Spleen (tissue), 11 donors: ENCODE measurements around the gene TMEM259. TPM values are rescaled to one million over a fixed set of nuclear protein-coding genes. Genes with fewer than 3 reads are reported as not detected.

Experiments
- DNase-seq: peaks from one replicate; pipeline ENCODE4 v3.0.0-alpha.2; 2020
- H3K27ac ChIP-seq, 8 donors: fragments of 200-600 bp; sonication (generic) in 7 of 8; 1 replicate in 4 of 8; 2 replicates in 4 of 8; pipeline versions ENCODE4 v1.5.0 to v1.8.0; 2016 to 2021; ENCODE audit warnings: inconsistent platforms in 4 of 8, mild to moderate bottlenecking in 4 of 8, moderate library complexity in 1 of 8
- H3K27me3 ChIP-seq, 7 donors: fragments of 200-600 bp; sonication (generic) in 6 of 7; replicated peaks in 1 of 7; 1 replicate in 4 of 7; 2 replicates in 3 of 7; pipeline versions ENCODE4 v1.5.0 to v1.8.0; 2016 to 2021; ENCODE audit warnings: inconsistent platforms in 3 of 7, mild to moderate bottlenecking in 1 of 7
- H3K36me3 ChIP-seq, 6 donors: fragments of 200-600 bp; sonication (generic) in 5 of 6; 1 replicate in 4 of 6; 2 replicates in 2 of 6; pipeline versions ENCODE4 v1.5.0 to v1.8.0; 2016 to 2021; ENCODE audit warnings: inconsistent platforms in 2 of 6
- H3K4me1 ChIP-seq, 6 donors: fragments of 200-600 bp; sonication (generic) in 5 of 6; 1 replicate in 3 of 6; 2 replicates in 3 of 6; pipeline versions ENCODE4 v1.5.0 to v1.8.0; 2016 to 2021; ENCODE audit warnings: inconsistent platforms in 3 of 6
- H3K4me3 ChIP-seq, 8 donors: fragments of 200-600 bp; sonication (generic) in 7 of 8; 1 replicate in 4 of 8; 2 replicates in 4 of 8; pipeline versions ENCODE4 v1.5.0 to v1.8.0; 2016 to 2021; ENCODE audit warnings: inconsistent platforms in 4 of 8, mild to moderate bottlenecking in 4 of 8, moderate library complexity in 2 of 8
- H3K9me3 ChIP-seq, 8 donors: fragments of 200-600 bp; sonication (generic) in 7 of 8; 1 replicate in 4 of 8; 2 replicates in 4 of 8; pipeline versions ENCODE4 v1.5.0 to v1.8.0; 2016 to 2021; ENCODE audit warnings: inconsistent platforms in 4 of 8
- CTCF ChIP-seq, 11 experiments: fragments of 200-600 bp in 7 of 11; fragments of 450-650 bp in 4 of 11; sonication (generic) in 4 of 11; IDR thresholded peaks in 8 of 11; conservative IDR thresholded peaks in 3 of 11; 1 replicate in 7 of 11; 2 replicates in 4 of 11; pipeline versions ENCODE4 v1.4.0 to v1.8.0; 2016 to 2021; ENCODE audit warnings: antibody characterized with exemption in 11 of 11, inconsistent platforms in 4 of 11, mild to moderate bottlenecking in 1 of 11
- POLR2A ChIP-seq, 3 donors: fragments of 450-650 bp; IDR thresholded peaks; one replicate each; pipeline ENCODE4 v1.5.1; 2017; ENCODE audit warnings: antibody characterized with exemption in 3 of 3, mild to moderate bottlenecking in 1 of 3
- POLR2AphosphoS5 ChIP-seq, 3 donors: sonication (generic); formaldehyde crosslinking; IDR thresholded peaks; one replicate each; pipeline ENCODE4 v1.5.1; 2017; ENCODE audit warnings: antibody characterized with exemption in 3 of 3
- WGBS, 5 donors: extraction: QIAGEN DNeasy Blood & Tissue Kit in 3 of 5; methylation state at CpG; one replicate each; pipeline versions ENCODE4 v1.1.5 to v1.1.7; 2013 to 2018; 5-methylcytosine and 5-hydroxymethylcytosine counted together
- intact Hi-C: fragments of 100-400 bp; cut with DNase I; formaldehyde crosslinking; loops from one replicate; pipeline ENCODE4 v1.15.0; 2023; ENCODE audit warnings: low total_unique reads
- polyA plus RNA-seq, 3 donors: library from polyadenylated mRNA; stranded (reverse); fragments of 200-250 nt; gene quantifications; one replicate each; pipeline ENCODE4 v1.2.1, GENCODE V29; 2013
- total RNA-seq, 7 donors: library from RNA; depleted of rRNA in 3 of 7; stranded (reverse); fragments of >200 nt in 3 of 7; fragmentation: NEBNext Ultra II Directional in 4 of 7; extraction: Animal tissue kit (Norgen Biotek cat#: 25700) in 4 of 7; gene quantifications; one replicate each; pipeline versions ENCODE4 v1.1.0 to v1.2.1, GENCODE V29; 2016 to 2021
- donor health status: healthy with polysubstance abuse.
- donor health status: DM: no; HTN: no; CAD: no; lungs with moderate emphysema.
- donor health status: DM: no; HTN: no; CAD: no.
- donor health status: Bipolar disorder and iron deficiency.
- donor health status: healthy.
- donor health status: DM: no; HTN: no; CAD: no.
- donor health status: DM: yes; HTN: yes; CAD: no.

TMEM259 gene
- total and polyA plus RNA-seq, 10 donors, result 172 to 560 (median 241) TPM

GRCh38 chr19:1061987-1062386, 41.1 kb upstream of the TMEM259 start:
- peaks cover 2 to 36% (median 14%) of the 10 kb centered on the region in 6 donors for H3K36me3 ChIP-seq
- TF ChIP-seq POLR2AphosphoS5 (IDR thresholded peaks at IDR 0.05), result peak in 1 of 3 donors; percentile 39
- no peak for TF ChIP-seq CTCF (IDR thresholded peaks at IDR 0.05 in 8 of 11, conservative IDR thresholded peaks at IDR 0.05 in 3 of 11)
- peaks cover 22 to 50% (median 38%) of the 10 kb centered on the region in 6 donors for H3K4me1 ChIP-seq
- intact Hi-C loops, result no loop called here
- 93 to 98% (median 96%) methylated on average over 19 to 20 of the region's 20 CpGs for WGBS, 5 donors
- peak; percentile 78 for DNase-seq
- no peak overlapping the region for H3K27ac ChIP-seq
- H3K27me3 ChIP-seq, result peaks cover 0 to 5% (median 0%) of the 10 kb centered on the region in 7 donors
- no peak overlapping the region for H3K4me3 ChIP-seq
- H3K9me3 ChIP-seq, result peaks cover 13 to 33% (median 28%) of the 10 kb centered on the region in 8 donors

GRCh38 chr19:1060689-1061088, 39.8 kb upstream of the TMEM259 start:
- intact Hi-C loops, result no loop called here
- Histone ChIP-seq H3K9me3 (peaks cover 17 to 46% (median 41%) of the 10 kb centered on the region in 8 donors), H3K36me3 (peaks cover 2 to 49% (median 27%) of the 10 kb centered on the region in 6 donors), H3K27me3 (no peaks in the 10 kb centered on the region), H3K4me1 (peaks cover 11 to 37% (median 25%) of the 10 kb centered on the region in 6 donors), H3K4me3 (no peak overlapping the region), H3K27ac (no peak overlapping the region)
- 82 to 92% (median 86%) methylated on average over 2 to 5 of the region's 5 CpGs for WGBS, 5 donors
- no peak for TF ChIP-seq CTCF (IDR thresholded peaks at IDR 0.05 in 8 of 11, conservative IDR thresholded peaks at IDR 0.05 in 3 of 11)
- TF ChIP-seq POLR2AphosphoS5 (IDR thresholded peaks at IDR 0.05), result no peak
- TF ChIP-seq POLR2A (IDR thresholded peaks at IDR 0.05), result no peak
- peak; percentile 67 for DNase-seq

GRCh38 chr19:1058112-1058511, 37.2 kb upstream of the TMEM259 start:
- H3K36me3 ChIP-seq, result peaks cover 2 to 73% (median 45%) of the 10 kb centered on the region in 6 donors
- intact Hi-C loops, result no loop called here
- H3K4me3 ChIP-seq, result no peak overlapping the region
- 66 to 90% (median 79%) methylated on average over 3 to 5 of the region's 5 CpGs for WGBS, 5 donors
- H3K27me3 ChIP-seq, result no peaks in the 10 kb centered on the region
- H3K27ac ChIP-seq, result peak overlapping the region in 5 of 8 donors; percentile 24 to 59 (median 44)
- peaks cover 17 to 57% (median 42%) of the 10 kb centered on the region in 8 donors for H3K9me3 ChIP-seq
- peaks cover 0 to 13% (median 4%) of the 10 kb centered on the region in 6 donors for H3K4me1 ChIP-seq
- no peak for DNase-seq
- TF ChIP-seq POLR2A (IDR thresholded peaks at IDR 0.05), result no peak
- no peak for TF ChIP-seq POLR2AphosphoS5 (IDR thresholded peaks at IDR 0.05)
- TF ChIP-seq CTCF (IDR thresholded peaks at IDR 0.05 in 8 of 11, conservative IDR thresholded peaks at IDR 0.05 in 3 of 11), result no peak

- Histone ChIP-seq H3K9me3 (peaks cover 17 to 57% (median 42%) of the 10 kb centered on the region in 8 donors), H3K4me3 (no peak overlapping the region), H3K4me1 (peaks cover 0 to 13% (median 4%) of the 10 kb centered on the region in 6 donors), H3K36me3 (peaks cover 2 to 77% (median 45%) of the 10 kb centered on the region in 6 donors), H3K27me3 (no peaks in the 10 kb centered on the region), H3K27ac (peak overlapping the region in 5 of 8 donors; percentile 24 to 59 (median 44))
- TF ChIP-seq POLR2A (IDR thresholded peaks at IDR 0.05) (no peak), CTCF (IDR thresholded peaks at IDR 0.05 in 8 of 11, conservative IDR thresholded peaks at IDR 0.05 in 3 of 11) (peak in 7 of 11 experiments; percentile 33 to 54 (median 44)), POLR2AphosphoS5 (IDR thresholded peaks at IDR 0.05) (peak in 1 of 3 donors; percentile 62)
- peak; percentile 78 for DNase-seq
- intact Hi-C loops, result no loop called here
- WGBS, 5 donors, result 33 to 51% (median 49%) methylated on average over 3 of the region's 3 CpGs
Observed at GRCh38 chr19:1057176-1057855, 36.4 kb upstream of the TMEM259 start.
